Stomach smooth muscle (tissue), 2 donors: Measurements from ENCODE around the gene ZNF888.

Experiments
- H3K27ac ChIP-seq: one replicate; pipeline ENCODE4 v1.7.0; 2013; ENCODE audit warnings: mild to moderate bottlenecking, low read length, inconsistent platforms
- H3K27me3 ChIP-seq, 2 donors: one replicate each; pipeline ENCODE4 v1.7.0; 2013; ENCODE audit warnings: low read length in 2 of 2; ENCODE audit not compliant: insufficient read depth in 2 of 2, control insufficient read depth in 1 of 2
- H3K36me3 ChIP-seq, 2 donors: one replicate each; pipeline ENCODE4 v1.7.0; 2013; ENCODE audit warnings: low read length in 2 of 2; ENCODE audit not compliant: control insufficient read depth in 2 of 2, insufficient read depth in 2 of 2
- H3K4me1 ChIP-seq: one replicate; pipeline ENCODE4 v1.7.0; 2013; ENCODE audit warnings: low read length; ENCODE audit not compliant: control insufficient read depth, insufficient read depth
- H3K4me3 ChIP-seq, 2 donors: one replicate each; pipeline ENCODE4 v1.7.0; 2013; ENCODE audit warnings: low read length in 2 of 2
- H3K9ac ChIP-seq, 2 donors: one replicate each; pipeline ENCODE4 v1.7.0; 2013; ENCODE audit warnings: low read length in 2 of 2, mild to moderate bottlenecking in 1 of 2
- H3K9me3 ChIP-seq, 2 donors: one replicate each; pipeline ENCODE4 v1.7.0; 2013; ENCODE audit warnings: low read length in 2 of 2; ENCODE audit not compliant: control insufficient read depth in 2 of 2
- donor health status: healthy.
- donor health status: Pancreatic carcinoma.

ZNF888 gene

GRCh38 chr19:52922841-52923777 lies at the start of gene ZNF888:
ZNF888 (minus strand) TSS chr19:52923428; CDS start chr19:52917873, 5,555 bp downstream.
- Histone ChIP-seq H3K4me3 (peak within 1 kb of the TSS; percentile 85 to 97), H3K27ac (peak within 1 kb of the TSS; percentile 76), H3K27me3 (no peaks in the 10 kb centered on the region), H3K9me3 (no peaks in the 10 kb centered on the region), H3K36me3 (no peaks in the 10 kb centered on the region), H3K4me1 (peaks cover 9% of the 10 kb centered on the region), H3K9ac (peak within 1 kb of the TSS; percentile 81 to 90)

- Histone ChIP-seq H3K27ac (no peak overlapping the region), H3K9me3 (no peaks in the 10 kb centered on the region)
These were observed 44.5 kb upstream of the ZNF888 start for GRCh38 chr19:52967772-52968171.

GRCh38 chr19:52963247-52963618 lies 40.0 kb upstream of the ZNF888 start:
- H3K4me3 ChIP-seq = peak overlapping the region; percentile 83 to 89
- peak overlapping the region; percentile 52 to 84 for H3K9ac ChIP-seq
- H3K4me1 ChIP-seq = peaks cover 15% of the 10 kb centered on the region
- H3K36me3 ChIP-seq = peaks cover 0 to 7% of the 10 kb centered on the region in 2 donors
- no peaks in the 10 kb centered on the region for H3K9me3 ChIP-seq
- H3K27me3 ChIP-seq = no peaks in the 10 kb centered on the region
- H3K27ac ChIP-seq = peak overlapping the region; percentile 76

More at GRCh38 chr19:52967772-52968171, 44.5 kb upstream of the ZNF888 start:
- peaks cover 8% of the 10 kb centered on the region for H3K4me1 ChIP-seq
- H3K36me3 ChIP-seq = peaks cover 5 to 18% of the 10 kb centered on the region in 2 donors
- H3K9ac ChIP-seq = no peak overlapping the region
- no peaks in the 10 kb centered on the region for H3K27me3 ChIP-seq
- H3K4me3 ChIP-seq = no peak overlapping the region

GRCh38 chr19:52962394-52963246 lies 39.4 kb upstream of the ZNF888 start, which contains the start of gene ZNF816:
ZNF816 (minus strand) TSS chr19:52962881; CDS start chr19:52956089, 6,792 bp downstream.
- peak within 1 kb of the TSS; percentile 80 for H3K27ac ChIP-seq

GRCh38 chr19:52961981-52962380 lies 38.8 kb upstream of the ZNF888 start:
- H3K27ac ChIP-seq = peak overlapping the region; percentile 80
- peaks cover 3 to 17% of the 10 kb centered on the region in 2 donors for H3K36me3 ChIP-seq
- peaks cover 15% of the 10 kb centered on the region for H3K4me1 ChIP-seq
- H3K9me3 ChIP-seq = peaks cover 0 to 2% of the 10 kb centered on the region in 2 donors
- no peaks in the 10 kb centered on the region for H3K27me3 ChIP-seq
- H3K4me3 ChIP-seq = peak overlapping the region; percentile 83 to 89
- peak overlapping the region; percentile 49 to 69 for H3K9ac ChIP-seq

More at GRCh38 chr19:52962394-52963246, 39.4 kb upstream of the ZNF888 start, which contains the start of gene ZNF816:
- no peaks in the 10 kb centered on the region for H3K27me3 ChIP-seq
- H3K36me3 ChIP-seq = peaks cover 3 to 13% of the 10 kb centered on the region in 2 donors
- peaks cover 0 to 2% of the 10 kb centered on the region in 2 donors for H3K9me3 ChIP-seq
- H3K9ac ChIP-seq = peak within 1 kb of the TSS; percentile 52 to 84
- H3K4me3 ChIP-seq = peak within 1 kb of the TSS; percentile 83 to 89
- H3K4me1 ChIP-seq = peaks cover 15% of the 10 kb centered on the region

- H3K9me3 ChIP-seq = peaks cover 0 to 8% of the 10 kb centered on the region in 2 donors
- no peaks in the 10 kb centered on the region for H3K27me3 ChIP-seq
- no peak overlapping the region for H3K27ac ChIP-seq
- H3K36me3 ChIP-seq = peaks cover 14 to 34% of the 10 kb centered on the region in 2 donors
- peaks cover 15% of the 10 kb centered on the region for H3K4me1 ChIP-seq
- H3K4me3 ChIP-seq = no peak overlapping the region
- H3K9ac ChIP-seq = no peak overlapping the region
These were observed 36.5 kb upstream of the ZNF888 start for GRCh38 chr19:52959613-52960295.

- Histone ChIP-seq H3K9ac (no peak overlapping the region), H3K4me3 (no peak overlapping the region), H3K27me3 (no peaks in the 10 kb centered on the region), H3K4me1 (peaks cover 7% of the 10 kb centered on the region), H3K27ac (no peak overlapping the region), H3K9me3 (peaks cover 0 to 8% of the 10 kb centered on the region in 2 donors), H3K36me3 (peaks cover 18 to 36% of the 10 kb centered on the region in 2 donors)
These were observed 34.4 kb upstream of the ZNF888 start for GRCh38 chr19:52957591-52957990.

GRCh38 chr19:52956917-52957316 lies 33.7 kb upstream of the ZNF888 start:
- no peak overlapping the region for H3K4me3 ChIP-seq
- H3K9me3 ChIP-seq = peaks cover 4 to 8% of the 10 kb centered on the region in 2 donors
- H3K27me3 ChIP-seq = no peaks in the 10 kb centered on the region
- H3K27ac ChIP-seq = no peak overlapping the region
- H3K9ac ChIP-seq = no peak overlapping the region
- peaks cover 23 to 43% of the 10 kb centered on the region in 2 donors for H3K36me3 ChIP-seq
- peaks cover 6% of the 10 kb centered on the region for H3K4me1 ChIP-seq

- H3K4me1 ChIP-seq = no peaks in the 10 kb centered on the region
- H3K9ac ChIP-seq = no peak overlapping the region
- H3K27me3 ChIP-seq = no peaks in the 10 kb centered on the region
- peaks cover 22 to 24% of the 10 kb centered on the region in 2 donors for H3K36me3 ChIP-seq
- H3K9me3 ChIP-seq = peaks cover 10 to 13% of the 10 kb centered on the region in 2 donors
- no peak overlapping the region for H3K27ac ChIP-seq
- H3K4me3 ChIP-seq = no peak overlapping the region
These were observed 26.2 kb upstream of the ZNF888 start for GRCh38 chr19:52949422-52949821.
